CD14-positive monocyte (primary cell): ENCODE results near the gene SMAD3. TPM values are rescaled to one million over a fixed set of nuclear protein-coding genes. Genes with fewer than 3 reads are reported as not detected.

Source experiments
- DNase-seq, 3 donors: peaks; one replicate each; pipeline ENCODE4 v3.0.0-alpha.2; 2011 to 2022
- H2AFZ ChIP-seq: 2 replicates; pipeline ENCODE4 v1.6.0; 2012; ENCODE audit warnings: mild to moderate bottlenecking, low read depth, low read length, inconsistent platforms; ENCODE audit not compliant: insufficient read depth, poor library complexity, severe bottlenecking
- H3K27ac ChIP-seq, 2 donors: 1 replicate in 1 of 2; 2 replicates in 1 of 2; pipeline ENCODE4 v1.5.1; 2012 to 2013; ENCODE audit warnings: low read length in 2 of 2, control low read depth in 1 of 2, inconsistent platforms in 1 of 2, low read depth in 1 of 2, mild to moderate bottlenecking in 1 of 2
- H3K27me3 ChIP-seq, 2 donors: one replicate each; pipeline versions ENCODE4 v1.6.0 to v1.6.1; 2011 to 2013; ENCODE audit warnings: low read length in 2 of 2; ENCODE audit not compliant: control insufficient read depth in 2 of 2, insufficient read depth in 2 of 2
- H3K36me3 ChIP-seq, 2 donors: replicated peaks in 1 of 2; 1 replicate in 1 of 2; 2 replicates in 1 of 2; pipeline versions ENCODE4 v1.5.1 to v1.6.1; 2012 to 2013; ENCODE audit warnings: low read length in 2 of 2, control low read depth in 1 of 2, inconsistent platforms in 1 of 2, mild to moderate bottlenecking in 1 of 2; ENCODE audit not compliant: insufficient read depth in 2 of 2, control insufficient read depth in 1 of 2
- H3K4me1 ChIP-seq, 2 donors: 1 replicate in 1 of 2; 2 replicates in 1 of 2; pipeline versions ENCODE4 v1.5.1 to v1.6.1; 2012 to 2013; ENCODE audit warnings: low read length in 2 of 2, control low read depth in 1 of 2, inconsistent platforms in 1 of 2, mild to moderate bottlenecking in 1 of 2, moderate library complexity in 1 of 2; ENCODE audit not compliant: insufficient read depth in 2 of 2, control insufficient read depth in 1 of 2
- H3K4me2 ChIP-seq: replicated peaks from 2 replicates; pipeline ENCODE3; 2012; ENCODE audit warnings: low read length, moderate library complexity, mild to moderate bottlenecking; ENCODE audit not compliant: poor library complexity, severe bottlenecking; ENCODE audit errors: extremely low read depth
- H3K4me3 ChIP-seq, 3 experiments: fragments of 200-600 bp in 1 of 3; sonication (generic) in 1 of 3; replicated peaks in 1 of 3; 1 replicate in 2 of 3; 2 replicates in 1 of 3; pipeline ENCODE4 v1.5.1; 2011 to 2013; ENCODE audit warnings: low read length in 3 of 3, mild to moderate bottlenecking in 3 of 3, control low read depth in 2 of 3, low read depth in 2 of 3, inconsistent platforms in 1 of 3, moderate library complexity in 1 of 3
- H3K79me2 ChIP-seq: 2 replicates; pipeline ENCODE4 v1.6.0; 2012; ENCODE audit warnings: mild to moderate bottlenecking, control low read depth, inconsistent platforms, low read length, moderate library complexity; ENCODE audit not compliant: insufficient read depth
- H3K9ac ChIP-seq: 2 replicates; pipeline ENCODE4 v1.6.0; 2017; ENCODE audit warnings: low read length, mild to moderate bottlenecking; ENCODE audit not compliant: insufficient read depth, poor library complexity, severe bottlenecking
- H3K9me3 ChIP-seq, 2 donors: replicated peaks in 1 of 2; 1 replicate in 1 of 2; 2 replicates in 1 of 2; pipeline versions ENCODE4 v1.5.1 to v1.6.1; 2012 to 2013; ENCODE audit warnings: low read length in 2 of 2, control low read depth in 1 of 2; ENCODE audit not compliant: control insufficient read depth in 1 of 2, insufficient read depth in 1 of 2
- H4K20me1 ChIP-seq: 2 replicates; pipeline ENCODE4 v1.6.0; 2012; ENCODE audit warnings: mild to moderate bottlenecking, low read length, control low read depth, moderate library complexity; ENCODE audit not compliant: insufficient read depth
- H3K27ac Mint-ChIP-seq, 7 donors: one replicate each; pipeline ENCODE4 v1.8.0; 2020; ENCODE audit warnings: mild to moderate bottlenecking in 7 of 7, mixed read lengths in 7 of 7, moderate library complexity in 6 of 7, inconsistent platforms in 2 of 7
- H3K27me3 Mint-ChIP-seq, 3 donors: one replicate each; pipeline ENCODE4 v1.8.0; 2021 to 2022; ENCODE audit warnings: low read depth in 3 of 3, mild to moderate bottlenecking in 3 of 3, mixed read lengths in 3 of 3, moderate library complexity in 3 of 3, inconsistent platforms in 1 of 3
- H3K36me3 Mint-ChIP-seq, 2 donors: one replicate each; pipeline ENCODE4 v1.8.0; 2020; ENCODE audit warnings: mixed read lengths in 2 of 2, inconsistent platforms in 1 of 2, mild to moderate bottlenecking in 1 of 2
- H3K4me1 Mint-ChIP-seq: one replicate; pipeline ENCODE4 v1.8.0; 2020; ENCODE audit warnings: mild to moderate bottlenecking, mixed read lengths
- H3K4me3 Mint-ChIP-seq, 2 donors: one replicate each; pipeline ENCODE4 v1.8.0; 2020; ENCODE audit warnings: mild to moderate bottlenecking in 2 of 2, mixed read lengths in 2 of 2, moderate library complexity in 1 of 2
- H3K9me3 Mint-ChIP-seq, 7 donors: one replicate each; pipeline ENCODE4 v1.8.0; 2020 to 2022; ENCODE audit warnings: mixed read lengths in 7 of 7, mild to moderate bottlenecking in 6 of 7, moderate library complexity in 6 of 7, inconsistent platforms in 2 of 7
- WGBS: methylation state at CpG from one replicate; pipeline ENCODE4 v1.1.5; 2013; ENCODE audit warnings: missing lambda C conversion rate; ENCODE audit not compliant: insufficient coverage; 5-methylcytosine and 5-hydroxymethylcytosine counted together
- intact Hi-C, 2 donors: fragments of 100-400 bp; cut with micrococcal nuclease; formaldehyde crosslinking; loops; one replicate each; pipeline versions ENCODE4 v1.15.0 to v1.15.1; 2023
- polyA plus RNA-seq, 3 donors: library from polyadenylated mRNA; depleted of rRNA in 1 of 3; unstranded in 2 of 3; stranded (reverse) in 1 of 3; fragments of 300-500 nt in 2 of 3; fragments of >200 nt in 1 of 3; fragmentation: Illumina TruSeq in 2 of 3; gene quantifications; 1 replicate in 2 of 3; 2 replicates in 1 of 3; pipeline ENCODE4 v1.2.3, GENCODE V29; 2012 to 2021
- TF ChIP-seq, protein P1 (sequence below): fragments of 200-600 bp; IDR thresholded peaks from one replicate; pipeline ENCODE4 v1.8.0; 2022; ENCODE audit warnings: antibody characterized with exemption, mild to moderate bottlenecking

Gene SMAD3
- polyA plus RNA-seq, 3 donors: 4.4 to 41.7 (median 5.4) TPM

DNA sequence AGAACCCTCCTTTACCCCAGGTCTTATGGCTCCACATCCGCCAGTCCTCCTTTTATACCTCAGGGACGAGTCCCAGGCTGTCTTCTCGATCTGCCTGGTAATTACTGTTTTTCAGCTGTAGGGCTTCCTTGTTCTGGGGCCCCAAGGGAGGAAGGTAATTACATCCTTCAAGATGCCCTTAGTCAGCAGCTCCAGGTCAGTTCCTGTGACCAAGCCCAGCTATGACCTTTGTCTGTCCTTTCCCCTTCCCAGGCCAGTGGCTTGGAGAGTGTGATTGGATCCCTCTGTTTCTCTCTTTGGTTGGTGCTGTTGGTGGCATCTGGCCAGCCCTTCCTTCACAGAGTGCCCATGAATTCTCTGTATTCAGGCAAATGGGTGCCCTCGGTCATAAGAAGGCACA is 96.5 kb downstream of the SMAD3 start:
- TF ChIP-seq, protein P1, sequence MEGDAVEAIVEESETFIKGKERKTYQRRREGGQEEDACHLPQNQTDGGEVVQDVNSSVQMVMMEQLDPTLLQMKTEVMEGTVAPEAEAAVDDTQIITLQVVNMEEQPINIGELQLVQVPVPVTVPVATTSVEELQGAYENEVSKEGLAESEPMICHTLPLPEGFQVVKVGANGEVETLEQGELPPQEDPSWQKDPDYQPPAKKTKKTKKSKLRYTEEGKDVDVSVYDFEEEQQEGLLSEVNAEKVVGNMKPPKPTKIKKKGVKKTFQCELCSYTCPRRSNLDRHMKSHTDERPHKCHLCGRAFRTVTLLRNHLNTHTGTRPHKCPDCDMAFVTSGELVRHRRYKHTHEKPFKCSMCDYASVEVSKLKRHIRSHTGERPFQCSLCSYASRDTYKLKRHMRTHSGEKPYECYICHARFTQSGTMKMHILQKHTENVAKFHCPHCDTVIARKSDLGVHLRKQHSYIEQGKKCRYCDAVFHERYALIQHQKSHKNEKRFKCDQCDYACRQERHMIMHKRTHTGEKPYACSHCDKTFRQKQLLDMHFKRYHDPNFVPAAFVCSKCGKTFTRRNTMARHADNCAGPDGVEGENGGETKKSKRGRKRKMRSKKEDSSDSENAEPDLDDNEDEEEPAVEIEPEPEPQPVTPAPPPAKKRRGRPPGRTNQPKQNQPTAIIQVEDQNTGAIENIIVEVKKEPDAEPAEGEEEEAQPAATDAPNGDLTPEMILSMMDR: no peak
- H3K4me1 Mint-ChIP-seq: peaks cover 32% of the 10 kb centered on the region
- peak overlapping the region in 1 of 2 donors; percentile 11 for H3K4me3 Mint-ChIP-seq
- WGBS: 90% methylated on average over 2 of the region's 4 CpGs
- H3K27ac ChIP-seq: peak overlapping the region in 1 of 2 donors; percentile 58
- H3K9me3 ChIP-seq: no peaks in the 10 kb centered on the region
- no peak overlapping the region for H2AFZ ChIP-seq
- H3K4me1 ChIP-seq: peaks cover 16 to 19% of the 10 kb centered on the region in 2 donors
- H3K4me3 ChIP-seq: peak overlapping the region in 1 of 3 experiments; percentile 33
- no peak overlapping the region for H3K9ac ChIP-seq
- no peaks in the 10 kb centered on the region for H3K27me3 Mint-ChIP-seq
- peak in 2 of 3 donors; percentile 42 to 60 for DNase-seq
- H3K36me3 Mint-ChIP-seq: peaks cover 47 to 52% of the 10 kb centered on the region in 2 donors
- H3K4me2 ChIP-seq: peak overlapping the region; percentile 28
- H4K20me1 ChIP-seq: peaks cover 20% of the 10 kb centered on the region
- no peaks in the 10 kb centered on the region for H3K27me3 ChIP-seq
- intact Hi-C loops: no loop called here
- H3K9me3 Mint-ChIP-seq: peaks cover 0 to 1% (median 0%) of the 10 kb centered on the region in 7 donors
- H3K79me2 ChIP-seq: peaks cover 42% of the 10 kb centered on the region
- peaks cover 26% of the 10 kb centered on the region in 2 donors for H3K36me3 ChIP-seq
- peak overlapping the region in 5 of 7 donors; percentile 49 to 81 (median 76) for H3K27ac Mint-ChIP-seq

DNA sequence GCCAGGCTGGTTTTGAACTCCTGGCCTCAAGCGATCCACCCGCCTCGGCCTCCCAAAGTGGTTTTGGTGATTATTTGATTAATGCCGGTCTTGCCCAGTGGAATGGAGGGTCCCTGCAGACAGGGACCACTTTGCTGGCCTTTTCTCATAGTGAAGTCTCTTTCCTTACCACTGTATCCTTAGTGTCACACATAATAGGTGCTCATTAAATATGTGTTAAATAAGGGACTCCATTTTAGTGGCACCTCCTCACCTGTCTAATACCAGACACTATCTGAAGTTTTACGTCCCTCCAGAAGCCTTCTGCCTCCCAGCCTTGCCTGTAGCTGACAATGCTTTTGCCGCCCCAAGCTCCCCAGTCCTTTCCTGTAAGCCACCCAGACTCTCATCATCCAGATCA is 97.8 kb downstream of the SMAD3 start:
- Mint-ChIP-seq H3K27me3 (peaks cover 0 to 2% (median 0%) of the 10 kb centered on the region in 3 donors), H3K9me3 (no peaks in the 10 kb centered on the region), H3K36me3 (peaks cover 56% of the 10 kb centered on the region in 2 donors), H3K27ac (peak overlapping the region in 3 of 7 donors; percentile 35 to 80 (median 79)), H3K4me3 (no peak overlapping the region), H3K4me1 (peaks cover 22% of the 10 kb centered on the region)
- Histone ChIP-seq H3K79me2 (peaks cover 31% of the 10 kb centered on the region), H4K20me1 (peaks cover 13% of the 10 kb centered on the region), H3K4me2 (no peak overlapping the region), H3K9me3 (no peaks in the 10 kb centered on the region), H2AFZ (no peak overlapping the region), H3K4me1 (peaks cover 13 to 19% of the 10 kb centered on the region in 2 donors), H3K4me3 (no peak overlapping the region), H3K9ac (no peak overlapping the region), H3K27me3 (no peaks in the 10 kb centered on the region), H3K27ac (no peak overlapping the region), H3K36me3 (peaks cover 38 to 39% of the 10 kb centered on the region in 2 donors)
- intact Hi-C loops: no loop called here
- no peak for DNase-seq
- WGBS: no CpG with 5 or more reads among the region's 6 CpGs
- TF ChIP-seq, protein P1: no peak
